Muscle layer of duodenum (tissue), 2 donors: ENCODE results near the gene MID2.
"Not testable (repeated sequence)": the region's sequence is repeated elsewhere in the genome, so short reads cannot be mapped to it uniquely, and the experiment has no call there.

Source experiments
- H3K27ac ChIP-seq: one replicate; pipeline ENCODE4 v1.7.0; 2013; ENCODE audit warnings: mild to moderate bottlenecking, low read length
- H3K27me3 ChIP-seq: one replicate; pipeline ENCODE4 v1.7.0; 2013; ENCODE audit warnings: low read depth, mild to moderate bottlenecking, control low read depth, low read length
- H3K36me3 ChIP-seq, 2 donors: one replicate each; pipeline ENCODE4 v1.7.0; 2013; ENCODE audit warnings: low read length in 2 of 2, control low read depth in 1 of 2, mild to moderate bottlenecking in 1 of 2; ENCODE audit not compliant: insufficient read depth in 2 of 2, control insufficient read depth in 1 of 2
- H3K4me1 ChIP-seq, 2 donors: one replicate each; pipeline ENCODE4 v1.7.0; 2013; ENCODE audit warnings: low read length in 2 of 2, mild to moderate bottlenecking in 2 of 2, control low read depth in 1 of 2, moderate library complexity in 1 of 2; ENCODE audit not compliant: insufficient read depth in 2 of 2, control insufficient read depth in 1 of 2
- H3K4me3 ChIP-seq, 2 donors: one replicate each; pipeline ENCODE4 v1.7.0; 2013; ENCODE audit warnings: low read length in 2 of 2, low read depth in 1 of 2, mild to moderate bottlenecking in 1 of 2
- H3K9me3 ChIP-seq, 2 donors: one replicate each; pipeline ENCODE4 v1.7.0; 2013; ENCODE audit warnings: low read length in 2 of 2, control low read depth in 1 of 2, mild to moderate bottlenecking in 1 of 2; ENCODE audit not compliant: control insufficient read depth in 1 of 2
- donor health status: healthy.

MID2 gene, protein sequence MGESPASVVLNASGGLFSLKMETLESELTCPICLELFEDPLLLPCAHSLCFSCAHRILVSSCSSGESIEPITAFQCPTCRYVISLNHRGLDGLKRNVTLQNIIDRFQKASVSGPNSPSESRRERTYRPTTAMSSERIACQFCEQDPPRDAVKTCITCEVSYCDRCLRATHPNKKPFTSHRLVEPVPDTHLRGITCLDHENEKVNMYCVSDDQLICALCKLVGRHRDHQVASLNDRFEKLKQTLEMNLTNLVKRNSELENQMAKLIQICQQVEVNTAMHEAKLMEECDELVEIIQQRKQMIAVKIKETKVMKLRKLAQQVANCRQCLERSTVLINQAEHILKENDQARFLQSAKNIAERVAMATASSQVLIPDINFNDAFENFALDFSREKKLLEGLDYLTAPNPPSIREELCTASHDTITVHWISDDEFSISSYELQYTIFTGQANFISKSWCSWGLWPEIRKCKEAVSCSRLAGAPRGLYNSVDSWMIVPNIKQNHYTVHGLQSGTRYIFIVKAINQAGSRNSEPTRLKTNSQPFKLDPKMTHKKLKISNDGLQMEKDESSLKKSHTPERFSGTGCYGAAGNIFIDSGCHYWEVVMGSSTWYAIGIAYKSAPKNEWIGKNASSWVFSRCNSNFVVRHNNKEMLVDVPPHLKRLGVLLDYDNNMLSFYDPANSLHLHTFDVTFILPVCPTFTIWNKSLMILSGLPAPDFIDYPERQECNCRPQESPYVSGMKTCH

DNA sequence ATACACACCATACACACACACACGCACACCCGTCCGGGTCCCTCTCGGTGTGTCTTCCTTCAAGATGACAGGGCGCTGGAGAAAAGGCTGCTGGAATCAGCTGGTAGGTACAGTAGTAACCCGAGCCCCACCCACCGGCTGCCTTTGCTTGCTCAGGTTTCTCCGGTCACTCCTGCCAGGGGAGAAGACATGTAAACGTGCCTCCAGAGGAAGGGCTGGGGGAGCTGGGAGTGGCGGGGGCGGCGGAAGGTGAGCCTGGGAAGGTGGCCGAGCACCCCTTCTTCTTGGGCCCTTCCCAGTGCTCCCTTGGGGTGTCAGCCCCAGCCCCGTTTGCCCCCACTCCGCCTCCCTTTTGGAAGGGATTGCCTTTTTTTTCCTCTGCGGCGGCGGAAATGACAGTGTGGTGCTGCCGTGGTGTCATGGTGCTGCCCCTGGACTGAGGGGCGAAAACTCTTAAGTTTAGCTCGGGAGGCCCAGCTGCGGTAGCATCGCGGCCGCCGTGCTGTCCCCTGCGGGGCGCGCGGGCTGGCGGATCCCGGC is at the start of gene MID2:
Gene MID2, plus strand, starts transcription at position 169 of the 540 bp plus-strand sequence. CDS start 561 bp downstream, outside the sequence.
- Histone ChIP-seq H3K4me3 (peak within 1 kb of the TSS; percentile 50 to 58), H3K36me3 (no peaks in the 10 kb centered on the region), H3K4me1 (peaks cover 0 to 8% of the 10 kb centered on the region in 2 donors), H3K9me3 (no peaks in the 10 kb centered on the region), H3K27ac (peak within 1 kb of the TSS; percentile 80), H3K27me3 (no peaks in the 10 kb centered on the region)

DNA sequence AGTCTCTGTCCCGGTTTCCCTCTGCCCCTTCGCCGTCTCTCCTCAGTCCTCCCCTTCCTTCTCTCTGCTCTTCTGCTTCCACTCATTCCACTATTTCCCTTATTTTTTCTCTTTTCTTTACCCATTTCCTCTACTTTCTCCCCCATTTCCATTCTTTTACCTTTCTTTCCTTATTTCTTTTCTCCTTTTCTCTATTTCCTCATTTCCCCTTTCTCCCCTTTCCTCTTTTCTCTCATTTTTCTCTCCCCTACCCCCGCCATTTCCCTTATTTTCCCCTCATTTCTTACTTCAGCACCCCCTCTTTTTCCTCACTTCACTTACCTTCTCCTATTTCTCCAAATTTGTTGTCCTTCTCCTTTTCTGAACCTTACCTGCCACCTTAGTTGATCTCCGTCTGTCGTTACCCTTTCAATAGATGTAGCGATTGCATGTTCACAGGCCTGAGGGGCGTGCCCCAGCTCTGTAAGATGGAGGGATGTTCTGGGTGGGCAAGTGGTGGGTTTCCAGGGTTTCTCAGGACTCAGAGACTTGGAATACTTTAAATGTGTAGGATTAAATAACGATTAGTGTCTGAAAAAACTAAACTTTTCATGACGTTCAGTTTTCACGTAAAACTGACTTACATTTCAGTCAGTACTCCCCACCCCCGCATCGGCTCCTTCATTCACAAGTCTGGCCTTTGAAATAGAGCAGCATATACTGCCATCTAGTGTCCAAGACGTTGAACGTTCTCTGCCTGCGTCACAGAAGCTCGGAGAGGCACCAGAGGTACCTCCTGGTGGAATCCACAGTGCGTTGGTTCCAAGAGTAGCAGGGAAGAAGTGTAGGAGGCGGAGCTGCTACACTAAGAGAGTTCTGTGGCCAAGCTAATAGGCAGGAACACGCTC is 48.8 kb upstream of the MID2 start:
- peaks cover 0 to 15% of the 10 kb centered on the region in 2 donors for H3K4me1 ChIP-seq
- no peak overlapping the region for H3K27ac ChIP-seq
- H3K36me3 ChIP-seq = no peaks in the 10 kb centered on the region
- H3K9me3 ChIP-seq = no peaks in the 10 kb centered on the region
- H3K27me3 ChIP-seq = no peaks in the 10 kb centered on the region
- H3K4me3 ChIP-seq = peak overlapping the region; percentile 60 to 70

DNA sequence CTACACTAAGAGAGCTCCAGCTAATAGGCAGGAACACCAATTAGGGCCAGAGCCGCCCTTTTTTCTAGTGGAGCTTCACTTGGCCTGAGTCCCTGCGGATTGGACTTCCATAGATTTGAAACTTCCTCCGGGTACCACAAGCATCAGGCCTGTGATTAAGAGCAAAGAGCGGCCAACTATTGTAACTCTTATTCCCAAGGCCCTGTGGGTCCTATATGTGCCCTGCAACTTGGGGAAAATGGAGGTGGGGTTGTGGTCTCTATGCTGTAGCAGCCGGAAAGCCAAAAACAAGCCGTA is 48.2 kb upstream of the MID2 start, which contains the start of gene NCBP2L:
Gene NCBP2L, plus strand, starts transcription at position 198 of the 297 bp plus-strand sequence. CDS start 16,488 bp downstream, outside the sequence.
- no peaks in the 10 kb centered on the region for H3K36me3 ChIP-seq
- H3K27me3 ChIP-seq = no peaks in the 10 kb centered on the region
- H3K9me3 ChIP-seq = no peaks in the 10 kb centered on the region
- H3K4me3 ChIP-seq = peak within 1 kb of the TSS; percentile 60 to 70
- no peak within 1 kb of the TSS for H3K27ac ChIP-seq
- peaks cover 0 to 15% of the 10 kb centered on the region in 2 donors for H3K4me1 ChIP-seq

- H3K4me3 ChIP-seq = no peak overlapping the region
- H3K9me3 ChIP-seq = no peaks in the 10 kb centered on the region
- H3K27ac ChIP-seq = no peak overlapping the region
- H3K4me1 ChIP-seq = peaks cover 0 to 5% of the 10 kb centered on the region in 2 donors
- H3K36me3 ChIP-seq = no peaks in the 10 kb centered on the region
- H3K27me3 ChIP-seq = no peaks in the 10 kb centered on the region
These were observed 45.1 kb upstream of the MID2 start for GRCh38 chrX:107780525-107780924.

DNA sequence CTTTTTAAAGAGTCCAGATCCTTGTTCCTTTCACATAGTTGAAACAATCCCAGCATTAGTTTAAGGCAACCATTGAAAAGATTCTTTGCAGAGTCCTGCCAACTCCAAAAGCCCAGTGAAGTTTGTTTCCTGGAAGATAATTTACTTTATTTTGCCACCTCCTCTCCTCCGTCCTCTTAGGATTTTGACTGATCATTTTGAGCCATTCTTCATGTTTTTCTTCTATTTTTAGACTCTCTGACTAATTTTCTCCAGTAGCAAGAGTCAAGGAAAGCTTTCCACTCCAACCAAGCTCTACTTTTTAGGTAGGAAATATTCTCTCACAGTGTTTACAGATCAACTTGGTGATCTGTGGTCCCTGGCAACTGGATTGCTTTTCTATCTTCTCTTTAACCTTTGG is 37.8 kb upstream of the MID2 start:
- Histone ChIP-seq H3K4me3 (no peak overlapping the region), H3K4me1 (peaks cover 0 to 7% of the 10 kb centered on the region in 2 donors), H3K9me3 (no peaks in the 10 kb centered on the region), H3K36me3 (no peaks in the 10 kb centered on the region), H3K27me3 (no peaks in the 10 kb centered on the region), H3K27ac (no peak overlapping the region)

DNA sequence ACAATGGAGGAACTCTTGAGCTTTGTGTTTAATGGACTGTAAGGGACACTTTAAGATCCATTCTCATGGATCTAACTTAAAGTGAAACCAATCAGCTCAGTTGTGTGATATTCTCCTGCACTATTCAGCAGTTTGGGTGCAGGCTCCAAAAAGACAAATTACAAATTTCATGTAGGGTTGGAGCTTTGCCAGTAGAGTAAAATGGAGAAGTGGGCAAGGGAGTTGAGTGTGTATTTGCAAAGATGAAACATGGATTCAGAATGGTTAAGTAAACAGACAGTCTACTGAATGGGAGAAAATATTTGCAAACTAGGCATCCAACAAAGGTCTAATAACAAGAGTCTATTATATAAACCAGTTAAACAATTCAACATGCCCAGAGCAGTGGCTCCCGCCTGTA is 21.2 kb upstream of the MID2 start:
- Histone ChIP-seq H3K4me3 (no peak overlapping the region), H3K4me1 (no peaks in the 10 kb centered on the region), H3K9me3 (no peaks in the 10 kb centered on the region), H3K27ac (no peak overlapping the region), H3K36me3 (no peaks in the 10 kb centered on the region), H3K27me3 (no peaks in the 10 kb centered on the region)

DNA sequence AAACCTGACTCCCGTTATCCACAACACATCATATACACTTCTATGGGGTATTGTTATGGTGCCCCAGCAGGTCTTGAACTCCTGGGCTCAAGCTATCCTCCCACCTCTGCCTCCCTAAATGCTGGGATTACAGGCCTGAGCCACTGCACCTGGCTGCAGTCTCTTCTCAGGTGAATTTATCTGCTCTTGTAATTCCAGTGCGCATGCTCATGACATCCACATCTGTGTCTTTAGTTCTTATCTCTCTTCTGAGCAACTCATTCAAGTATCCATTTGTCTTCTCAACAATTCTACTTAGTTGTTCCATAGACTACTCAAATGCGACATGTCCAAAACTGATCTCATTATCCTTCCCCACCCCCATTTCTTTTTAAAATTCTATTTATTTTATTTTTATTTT is 20.5 kb upstream of the MID2 start:
- no peak overlapping the region for H3K4me3 ChIP-seq
- H3K9me3 ChIP-seq = no peaks in the 10 kb centered on the region
- H3K4me1 ChIP-seq = no peaks in the 10 kb centered on the region
- H3K27ac ChIP-seq = no peak overlapping the region
- no peaks in the 10 kb centered on the region for H3K27me3 ChIP-seq
- H3K36me3 ChIP-seq = no peaks in the 10 kb centered on the region

GRCh38 chrX:107810053-107810452 is 15.6 kb upstream of the MID2 start:
- H3K4me1 ChIP-seq, H3K36me3 ChIP-seq, H3K4me3 ChIP-seq, H3K27me3 ChIP-seq, H3K9me3 ChIP-seq, H3K27ac ChIP-seq: not testable (repeated sequence)

- no peaks in the 10 kb centered on the region for H3K27me3 ChIP-seq
- no peaks in the 10 kb centered on the region for H3K4me1 ChIP-seq
- no peaks in the 10 kb centered on the region for H3K36me3 ChIP-seq
- peaks cover 0 to 4% of the 10 kb centered on the region in 2 donors for H3K9me3 ChIP-seq
- no peak overlapping the region for H3K27ac ChIP-seq
- no peak overlapping the region for H3K4me3 ChIP-seq
These were observed 6.7 kb upstream of the MID2 start for GRCh38 chrX:107818900-107819521.

- H3K27me3 ChIP-seq = no peaks in the 10 kb centered on the region
- H3K4me1 ChIP-seq = peaks cover 0 to 8% of the 10 kb centered on the region in 2 donors
- H3K36me3 ChIP-seq = no peaks in the 10 kb centered on the region
- no peak overlapping the region for H3K4me3 ChIP-seq
- peaks cover 0 to 4% of the 10 kb centered on the region in 2 donors for H3K9me3 ChIP-seq
- H3K27ac ChIP-seq = no peak overlapping the region
These were observed 2.6 kb upstream of the MID2 start for GRCh38 chrX:107823042-107823441.
